ENCODE results near the gene TLE1. TPM values are rescaled to one million over a fixed set of nuclear protein-coding genes. Genes with fewer than 3 reads are reported as not detected.
A peak's percentile ranks its signal among the peaks of the same experiment; 100 is the strongest.

Gene TLE1
- total RNA-seq, 1 donor from 2014 or later, result 10.2 TPM

GRCh38 chr9:81688262-81689092 is 870 bp downstream of the TLE1 start:
- DNase-seq, result peak; percentile 73
- intact Hi-C loops (cut with micrococcal nuclease), result loop anchor here (10.0 kb wide), 1 partner anchor 164 kb away; no protein-coding TSS in a partner anchor
- ATAC-seq, result peak; percentile 46

GRCh38 chr9:81687521-81688261 is 1.7 kb downstream of the TLE1 start:
- intact Hi-C loops (cut with micrococcal nuclease), result loop anchor here (10.0 kb wide), 1 partner anchor 163 kb away; no protein-coding TSS in a partner anchor
- ATAC-seq (no peak), DNase-seq (peak; percentile 63)

GRCh38 chr9:81686614-81687520 is 2.5 kb downstream of the TLE1 start:
- intact Hi-C loops (cut with micrococcal nuclease), result loop anchor here (10.0 kb wide), 1 partner anchor 162 kb away; no protein-coding TSS in a partner anchor
- ATAC-seq, result peak; percentile 41
- peak; percentile 87 for DNase-seq

GRCh38 chr9:81685763-81686613 is 3.4 kb downstream of the TLE1 start:
- intact Hi-C loops (cut with micrococcal nuclease), result loop anchor here (10.0 kb wide), 1 partner anchor 161 kb away; no protein-coding TSS in a partner anchor
- ATAC-seq, result no peak
- DNase-seq, result no peak

- no peak for DNase-seq
- intact Hi-C loops (cut with micrococcal nuclease), result loop anchor here (10.0 kb wide), 1 partner anchor 160 kb away; no protein-coding TSS in a partner anchor
- no peak for ATAC-seq
Measured at GRCh38 chr9:81684635-81685034, 4.7 kb downstream of the TLE1 start.

- intact Hi-C loops (cut with micrococcal nuclease), result loop anchor here (10.0 kb wide), 1 partner anchor 159 kb away; no protein-coding TSS in a partner anchor
- DNase-seq (no peak), ATAC-seq (no peak)
Measured at GRCh38 chr9:81683704-81684103, 5.6 kb downstream of the TLE1 start.

GRCh38 chr9:81683238-81683637 is 6.1 kb downstream of the TLE1 start:
- ATAC-seq (no peak), DNase-seq (no peak)
- intact Hi-C loops (cut with micrococcal nuclease), result loop anchor here (10.0 kb wide), 1 partner anchor 158 kb away; no protein-coding TSS in a partner anchor

GRCh38 chr9:81682797-81683196 is 6.5 kb downstream of the TLE1 start:
- no peak for ATAC-seq
- intact Hi-C loops (cut with micrococcal nuclease), result loop anchor here (10.0 kb wide), 1 partner anchor 158 kb away; no protein-coding TSS in a partner anchor
- no peak for DNase-seq

GRCh38 chr9:81682177-81682576 is 7.2 kb downstream of the TLE1 start:
- DNase-seq, result no peak
- intact Hi-C loops (cut with micrococcal nuclease), result loop anchor here (10.0 kb wide), 1 partner anchor 157 kb away; no protein-coding TSS in a partner anchor
- ATAC-seq, result no peak

GRCh38 chr9:81680506-81680905 is 8.8 kb downstream of the TLE1 start:
- ATAC-seq, result no peak
- no peak for DNase-seq

GRCh38 chr9:81680006-81680405 is 9.3 kb downstream of the TLE1 start:
- ATAC-seq, result no peak
- intact Hi-C loops (cut with micrococcal nuclease), result loop anchor here (10.0 kb wide), 1 partner anchor 155 kb away; no protein-coding TSS in a partner anchor
- DNase-seq, result no peak

More at GRCh38 chr9:81680506-81680905, 8.8 kb downstream of the TLE1 start:
- intact Hi-C loops (cut with micrococcal nuclease), result loop anchor here (10.0 kb wide), 1 partner anchor 156 kb away; no protein-coding TSS in a partner anchor

- ATAC-seq (no peak), DNase-seq (no peak)
- intact Hi-C loops (cut with micrococcal nuclease), result no loop called here
Measured at GRCh38 chr9:81678088-81678487, 11.3 kb downstream of the TLE1 start.

- ATAC-seq, result no peak
- intact Hi-C loops (cut with micrococcal nuclease), result no loop called here
- DNase-seq, result no peak
Measured at GRCh38 chr9:81676395-81676794, 13.0 kb downstream of the TLE1 start.

GRCh38 chr9:81673310-81673709 is 16.0 kb downstream of the TLE1 start:
- DNase-seq, result no peak
- intact Hi-C loops (cut with micrococcal nuclease), result no loop called here
- ATAC-seq, result no peak

GRCh38 chr9:81671880-81672280 is 17.5 kb downstream of the TLE1 start:
- DNase-seq (peak; percentile 87), ATAC-seq (peak; percentile 99)
- intact Hi-C loops (cut with micrococcal nuclease), result no loop called here

- DNase-seq, result no peak
- no peak for ATAC-seq
- intact Hi-C loops (cut with micrococcal nuclease), result no loop called here
Measured at GRCh38 chr9:81669866-81670265, 19.5 kb downstream of the TLE1 start.

- intact Hi-C loops (cut with micrococcal nuclease), result no loop called here
- no peak for DNase-seq
- no peak for ATAC-seq
Measured at GRCh38 chr9:81669041-81669651, 20.2 kb downstream of the TLE1 start.

All from left ventricle myocardium superior (tissue), 1 donor.